Neural crest cell (in vitro differentiated cells): ENCODE data around the gene BTG2. TPM values are rescaled to one million over a fixed set of nuclear protein-coding genes. Genes with fewer than 3 reads are reported as not detected.
"Not testable (repeated sequence)": the region's sequence is repeated elsewhere in the genome, so short reads cannot be mapped to it uniquely, and the experiment has no call there.

Experiments
- DNase-seq: peaks from one replicate; pipeline ENCODE4 v3.0.0; 2021; ENCODE audit warnings: low read depth, mixed read lengths, low spot score
- H3K27ac Mint-ChIP-seq: one replicate; pipeline ENCODE4 v1.8.0; 2021; ENCODE audit warnings: mild to moderate bottlenecking, mixed read lengths; ENCODE audit not compliant: unreplicated experiment
- H3K27me3 Mint-ChIP-seq: 2 replicates; pipeline ENCODE4 v1.8.0; 2021; ENCODE audit warnings: low read depth, mild to moderate bottlenecking, mixed read lengths
- H3K36me3 Mint-ChIP-seq: 2 replicates; pipeline ENCODE4 v1.8.0; 2021; ENCODE audit warnings: low read depth, mild to moderate bottlenecking, mixed read lengths
- H3K4me1 Mint-ChIP-seq: 2 replicates; pipeline ENCODE4 v1.8.0; 2021; ENCODE audit warnings: mixed read lengths
- H3K4me3 Mint-ChIP-seq: one replicate; pipeline ENCODE4 v1.8.0; 2021; ENCODE audit warnings: mild to moderate bottlenecking, mixed read lengths
- H3K9me3 Mint-ChIP-seq: 2 replicates; pipeline ENCODE4 v1.8.0; 2021; ENCODE audit warnings: mixed read lengths
- total RNA-seq: library from RNA; stranded (reverse); gene quantifications from 2 replicates; pipeline ENCODE4 v1.2.1, GENCODE V29; 2021
- TF ChIP-seq, protein P1 (sequence below): fragments of 200-600 bp; sonication (generic); conservative IDR thresholded peaks from 2 replicates; pipeline ENCODE4 v1.5.0; 2021; ENCODE audit warnings: antibody characterized with exemption, mild to moderate bottlenecking

BTG2 gene
- total RNA-seq, 1 donor from 2014 or later, result 18.1 TPM

DNA sequence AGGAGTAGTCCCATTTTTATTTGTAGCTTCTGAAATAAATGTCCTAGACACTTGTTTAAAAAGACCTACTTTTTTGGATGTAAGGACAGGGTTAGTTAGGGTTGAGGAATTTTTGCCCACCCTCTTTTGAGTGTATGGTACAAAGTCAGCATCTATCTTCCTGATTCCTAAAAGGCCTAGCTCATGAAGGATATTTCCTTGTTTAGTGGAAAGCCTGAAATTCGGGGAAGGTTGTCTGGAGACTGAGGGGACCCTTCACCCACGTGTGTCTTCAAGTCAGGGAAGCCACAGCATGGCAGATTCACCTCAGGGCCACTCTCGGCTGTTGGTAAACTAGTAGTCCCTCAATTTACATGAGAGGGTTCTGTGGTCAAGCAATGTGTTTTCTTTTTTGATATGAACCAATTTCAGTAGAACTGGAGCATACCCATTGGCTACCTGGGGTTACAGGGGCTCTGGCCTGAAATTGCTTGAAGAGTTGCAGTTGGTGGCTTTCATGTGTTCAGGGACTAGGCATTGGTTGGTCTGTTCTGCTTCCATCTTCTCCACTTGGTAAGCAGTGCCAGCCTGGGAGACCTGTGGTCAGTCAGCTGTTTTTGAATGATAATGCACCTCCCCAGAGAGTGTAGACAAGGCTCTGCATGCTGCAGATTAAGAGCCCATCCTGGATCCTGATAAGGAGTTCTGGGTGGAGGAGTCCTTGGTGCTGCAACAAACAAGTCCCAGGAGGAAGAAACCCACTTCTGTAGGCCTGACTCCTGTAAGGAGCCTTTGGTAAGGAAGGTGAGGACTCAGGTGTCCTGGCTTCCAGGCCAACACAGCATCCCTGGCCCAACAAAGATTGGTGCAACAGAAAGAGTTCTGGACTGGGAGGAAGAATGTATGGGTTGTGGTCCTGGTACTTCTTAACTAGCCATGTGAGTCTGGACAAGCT, 6.3 kb downstream of the BTG2 start:
- no peak for DNase-seq
- Mint-ChIP-seq H3K9me3 (no peaks in the 10 kb centered on the region), H3K4me3 (no peak overlapping the region), H3K27ac (no peak overlapping the region), H3K27me3 (no peaks in the 10 kb centered on the region), H3K4me1 (peaks cover 34% of the 10 kb centered on the region), H3K36me3 (no peaks in the 10 kb centered on the region)
- TF ChIP-seq, protein P1, sequence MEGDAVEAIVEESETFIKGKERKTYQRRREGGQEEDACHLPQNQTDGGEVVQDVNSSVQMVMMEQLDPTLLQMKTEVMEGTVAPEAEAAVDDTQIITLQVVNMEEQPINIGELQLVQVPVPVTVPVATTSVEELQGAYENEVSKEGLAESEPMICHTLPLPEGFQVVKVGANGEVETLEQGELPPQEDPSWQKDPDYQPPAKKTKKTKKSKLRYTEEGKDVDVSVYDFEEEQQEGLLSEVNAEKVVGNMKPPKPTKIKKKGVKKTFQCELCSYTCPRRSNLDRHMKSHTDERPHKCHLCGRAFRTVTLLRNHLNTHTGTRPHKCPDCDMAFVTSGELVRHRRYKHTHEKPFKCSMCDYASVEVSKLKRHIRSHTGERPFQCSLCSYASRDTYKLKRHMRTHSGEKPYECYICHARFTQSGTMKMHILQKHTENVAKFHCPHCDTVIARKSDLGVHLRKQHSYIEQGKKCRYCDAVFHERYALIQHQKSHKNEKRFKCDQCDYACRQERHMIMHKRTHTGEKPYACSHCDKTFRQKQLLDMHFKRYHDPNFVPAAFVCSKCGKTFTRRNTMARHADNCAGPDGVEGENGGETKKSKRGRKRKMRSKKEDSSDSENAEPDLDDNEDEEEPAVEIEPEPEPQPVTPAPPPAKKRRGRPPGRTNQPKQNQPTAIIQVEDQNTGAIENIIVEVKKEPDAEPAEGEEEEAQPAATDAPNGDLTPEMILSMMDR, result no peak

DNA sequence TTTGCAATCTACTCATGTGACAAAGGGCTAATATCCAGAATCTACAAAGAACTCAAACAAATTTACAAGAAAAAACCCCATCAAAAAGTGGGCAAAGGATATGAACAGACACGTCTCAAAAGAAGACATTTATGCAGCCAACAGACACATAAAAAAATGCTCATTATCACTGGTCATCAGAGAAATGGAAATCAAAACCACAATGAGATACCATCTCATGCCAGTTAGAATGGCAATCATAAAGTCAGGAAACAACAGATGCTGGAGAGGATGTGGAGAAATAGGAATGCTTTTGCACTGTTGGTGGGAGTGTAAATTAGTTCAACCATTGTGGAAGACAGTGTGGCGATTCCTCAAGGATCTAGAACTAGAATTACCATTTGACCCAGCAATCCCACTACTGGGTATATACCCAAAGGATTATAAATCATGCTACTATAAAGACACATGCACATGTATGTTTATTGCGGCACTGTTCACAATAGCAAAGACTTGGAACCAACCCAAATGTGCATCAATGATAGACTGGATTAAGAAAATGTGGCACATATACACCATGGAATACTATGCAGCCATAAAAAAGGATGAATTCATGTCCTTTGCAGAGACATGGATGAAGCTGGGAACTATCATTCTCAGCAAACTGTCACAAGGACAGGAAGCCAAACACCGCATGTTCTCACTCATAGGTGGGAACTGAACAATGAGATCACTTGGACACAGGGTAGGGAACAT, 8.9 kb downstream of the BTG2 start:
- not testable (repeated sequence) for H3K27ac Mint-ChIP-seq, H3K36me3 Mint-ChIP-seq, H3K9me3 Mint-ChIP-seq, H3K27me3 Mint-ChIP-seq, H3K4me3 Mint-ChIP-seq, DNase-seq, H3K4me1 Mint-ChIP-seq

DNA sequence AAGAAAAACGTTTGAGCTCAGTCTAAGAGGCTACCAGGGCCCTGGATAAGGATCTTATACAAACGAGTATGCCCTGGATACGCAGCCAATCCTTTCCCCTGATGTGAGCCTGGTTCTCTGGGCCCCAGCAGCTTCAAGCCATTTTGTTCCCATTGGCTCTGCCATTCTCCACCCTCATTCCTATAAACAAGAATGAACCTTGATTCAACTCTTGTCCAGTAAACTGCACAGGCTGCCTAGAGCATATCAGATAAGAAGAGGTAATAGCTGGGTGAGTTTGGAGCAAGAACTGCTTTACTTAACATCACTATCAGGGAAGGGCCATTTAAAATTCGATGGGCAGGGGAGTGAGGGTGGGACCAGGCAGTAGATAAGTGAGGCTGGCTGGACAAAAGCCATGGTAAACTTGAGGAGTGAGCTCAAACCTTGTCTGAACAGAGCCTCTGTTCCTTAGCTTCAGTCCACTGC, 11.3 kb downstream of the BTG2 start:
- H3K9me3 Mint-ChIP-seq, result no peaks in the 10 kb centered on the region
- no peak overlapping the region for H3K4me3 Mint-ChIP-seq
- H3K27ac Mint-ChIP-seq, result no peak overlapping the region
- H3K36me3 Mint-ChIP-seq, result no peaks in the 10 kb centered on the region
- no peaks in the 10 kb centered on the region for H3K27me3 Mint-ChIP-seq
- H3K4me1 Mint-ChIP-seq, result peaks cover 3% of the 10 kb centered on the region
- no peak for DNase-seq
- TF ChIP-seq, protein P1, result no peak

DNA sequence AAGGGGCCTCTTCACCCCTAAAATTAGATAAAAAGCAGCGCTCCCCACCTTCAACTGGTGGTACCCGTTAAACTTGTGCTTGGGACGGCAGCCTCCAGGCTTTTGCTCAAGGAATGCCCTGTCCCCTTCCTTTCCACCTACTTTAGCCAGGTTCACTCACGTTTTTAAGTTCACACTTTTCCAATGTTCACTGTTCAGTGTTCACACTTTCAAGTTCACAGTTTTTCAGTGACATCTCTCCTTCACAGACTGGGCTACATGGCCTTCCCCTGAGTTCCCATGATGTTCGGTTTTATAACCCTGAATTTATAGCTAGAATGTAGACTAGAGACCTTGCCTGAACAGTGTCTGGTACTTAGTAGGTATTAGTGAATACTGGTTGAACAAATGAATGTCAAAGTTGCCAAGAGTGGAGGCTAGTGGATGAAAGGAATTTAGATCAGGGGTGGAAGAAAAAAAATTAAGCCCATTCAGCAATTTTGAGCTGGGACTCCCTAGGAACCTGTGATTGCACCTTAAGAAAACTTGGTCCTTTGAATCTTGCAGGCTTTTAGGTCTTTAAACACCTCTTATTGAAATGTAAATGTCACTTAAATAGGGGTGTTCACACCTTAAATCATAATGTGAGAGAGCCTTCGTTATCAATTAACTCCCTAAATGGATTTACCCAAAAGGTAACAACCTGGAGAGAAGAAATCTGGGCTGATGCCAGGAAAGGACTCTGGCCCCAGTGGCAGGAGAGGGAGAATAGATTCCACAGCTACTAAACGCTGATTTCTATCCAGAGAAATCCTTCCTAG, 12.3 kb downstream of the BTG2 start:
- peaks cover 9% of the 10 kb centered on the region for H3K4me1 Mint-ChIP-seq
- H3K36me3 Mint-ChIP-seq, result no peaks in the 10 kb centered on the region
- no peak for DNase-seq
- TF ChIP-seq, protein P1, result no peak
- no peak overlapping the region for H3K27ac Mint-ChIP-seq
- H3K9me3 Mint-ChIP-seq, result no peaks in the 10 kb centered on the region
- no peaks in the 10 kb centered on the region for H3K27me3 Mint-ChIP-seq
- H3K4me3 Mint-ChIP-seq, result no peak overlapping the region

DNA sequence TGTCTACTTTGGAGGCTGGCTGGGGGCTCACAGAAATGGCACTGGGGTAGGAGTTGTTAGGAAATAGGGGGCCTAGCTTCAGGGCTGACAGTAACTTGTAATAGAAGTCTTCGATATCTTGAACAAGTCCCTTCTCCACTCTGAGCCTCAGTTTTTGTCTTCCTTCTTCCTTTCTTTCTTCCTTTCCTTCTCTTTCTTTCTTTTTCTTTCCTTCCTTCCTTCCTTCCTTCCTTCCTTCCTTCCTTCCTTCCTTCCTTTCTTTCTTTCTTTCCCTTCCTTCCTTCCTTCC, 12.9 kb downstream of the BTG2 start:
- Mint-ChIP-seq H3K9me3 (no peaks in the 10 kb centered on the region), H3K4me1 (peaks cover 15% of the 10 kb centered on the region), H3K36me3 (no peaks in the 10 kb centered on the region), H3K27ac (no peak overlapping the region), H3K4me3 (no peak overlapping the region), H3K27me3 (no peaks in the 10 kb centered on the region)
- TF ChIP-seq, protein P1, result no peak
- no peak for DNase-seq
